VCaP (cell line): Measurements from ENCODE around the gene LRRC15.

Experiments used
- H3K27ac ChIP-seq: fragments of 450-650 bp; 2 replicates; pipeline ENCODE4 v1.5.1; 2017
- TF ChIP-seq, protein P1 (sequence below): fragments of 450-650 bp; conservative IDR thresholded peaks from 2 replicates; pipeline ENCODE4 v1.5.1; 2017; ENCODE audit warnings: mild to moderate bottlenecking, moderate library complexity

Gene LRRC15

DNA sequence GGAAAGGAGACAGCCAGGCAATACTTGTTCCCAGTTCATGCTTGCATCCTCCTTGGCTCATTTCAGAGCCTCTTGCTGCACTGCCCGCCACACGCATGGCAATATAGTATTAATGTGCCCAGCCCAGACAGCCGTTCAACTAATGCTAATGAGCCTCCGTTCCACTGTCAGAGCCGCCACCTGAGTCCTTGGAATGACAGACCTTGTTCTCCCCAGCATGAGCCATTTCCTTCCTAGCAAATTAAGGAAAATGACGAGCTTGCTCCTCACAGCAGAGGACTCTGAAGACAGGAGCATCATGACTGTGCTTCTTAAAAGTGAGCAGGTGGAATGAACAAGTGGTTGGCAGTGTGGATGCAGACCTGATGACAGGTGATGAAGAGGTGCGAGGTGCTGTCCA lies 10.8 kb upstream of the LRRC15 start:
- no peak overlapping the region for H3K27ac ChIP-seq
- TF ChIP-seq, protein P1, sequence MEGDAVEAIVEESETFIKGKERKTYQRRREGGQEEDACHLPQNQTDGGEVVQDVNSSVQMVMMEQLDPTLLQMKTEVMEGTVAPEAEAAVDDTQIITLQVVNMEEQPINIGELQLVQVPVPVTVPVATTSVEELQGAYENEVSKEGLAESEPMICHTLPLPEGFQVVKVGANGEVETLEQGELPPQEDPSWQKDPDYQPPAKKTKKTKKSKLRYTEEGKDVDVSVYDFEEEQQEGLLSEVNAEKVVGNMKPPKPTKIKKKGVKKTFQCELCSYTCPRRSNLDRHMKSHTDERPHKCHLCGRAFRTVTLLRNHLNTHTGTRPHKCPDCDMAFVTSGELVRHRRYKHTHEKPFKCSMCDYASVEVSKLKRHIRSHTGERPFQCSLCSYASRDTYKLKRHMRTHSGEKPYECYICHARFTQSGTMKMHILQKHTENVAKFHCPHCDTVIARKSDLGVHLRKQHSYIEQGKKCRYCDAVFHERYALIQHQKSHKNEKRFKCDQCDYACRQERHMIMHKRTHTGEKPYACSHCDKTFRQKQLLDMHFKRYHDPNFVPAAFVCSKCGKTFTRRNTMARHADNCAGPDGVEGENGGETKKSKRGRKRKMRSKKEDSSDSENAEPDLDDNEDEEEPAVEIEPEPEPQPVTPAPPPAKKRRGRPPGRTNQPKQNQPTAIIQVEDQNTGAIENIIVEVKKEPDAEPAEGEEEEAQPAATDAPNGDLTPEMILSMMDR, result no peak

DNA sequence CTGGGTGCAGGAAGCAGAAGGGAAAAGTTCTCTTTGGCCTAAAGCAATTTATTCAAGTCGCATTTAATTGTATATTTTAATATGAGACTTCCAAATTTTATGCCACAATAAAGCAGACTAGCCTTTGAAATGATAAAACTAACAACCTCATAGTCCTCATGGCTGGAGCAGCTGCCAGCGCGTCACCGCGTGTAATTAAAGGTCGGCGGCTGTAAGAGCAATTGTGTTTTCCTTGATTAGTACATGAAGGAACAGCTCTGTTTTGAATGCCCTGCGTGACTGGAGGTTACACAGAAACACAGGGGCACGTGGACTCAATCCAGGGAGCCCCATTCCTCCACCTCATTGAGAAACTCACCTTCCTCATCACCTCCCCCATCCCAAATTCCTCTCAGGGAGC lies 10.1 kb upstream of the LRRC15 start:
- H3K27ac ChIP-seq, result no peak overlapping the region
- TF ChIP-seq, protein P1, result no peak

DNA sequence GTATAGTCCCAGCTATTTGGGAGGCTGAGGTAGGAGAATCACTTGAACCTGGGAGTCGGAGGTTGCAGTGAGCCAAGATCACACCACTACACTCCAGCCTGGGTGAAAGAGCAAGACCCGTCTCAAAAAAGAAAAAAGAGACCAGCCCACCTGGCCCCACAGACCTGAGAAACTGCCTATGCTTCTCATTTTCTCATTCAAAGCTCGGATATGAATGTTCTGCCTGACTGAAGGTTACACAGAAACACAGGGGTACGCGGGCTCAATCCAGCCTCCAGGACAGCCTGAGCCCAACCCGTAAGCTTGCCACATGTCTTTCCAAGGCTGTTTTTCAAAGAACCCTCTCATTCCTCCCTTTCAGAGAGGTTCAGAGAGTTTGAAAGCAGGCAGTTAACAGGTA lies 9.7 kb upstream of the LRRC15 start:
- H3K27ac ChIP-seq, result no peak overlapping the region
- TF ChIP-seq, protein P1, result no peak

DNA sequence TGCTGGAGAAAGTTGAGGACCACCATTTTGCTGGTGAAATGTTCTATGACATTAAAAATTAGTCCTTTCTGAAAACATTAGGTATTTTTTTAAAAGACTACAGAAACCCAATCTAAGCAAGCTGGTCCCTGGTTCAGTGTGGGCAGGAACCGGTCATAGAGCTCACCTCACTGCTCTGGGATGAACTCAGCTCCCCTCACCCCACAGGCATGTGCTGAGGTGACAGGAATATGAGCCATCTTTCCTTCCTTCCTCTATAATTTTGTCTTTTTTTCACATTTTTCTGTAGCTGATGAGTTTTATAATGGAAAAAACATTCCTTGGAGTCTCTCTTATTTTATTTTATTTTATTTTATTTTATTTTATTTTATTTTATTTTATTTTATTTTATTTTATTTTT lies 8.2 kb upstream of the LRRC15 start:
- TF ChIP-seq, protein P1, result no peak
- H3K27ac ChIP-seq, result no peak overlapping the region

DNA sequence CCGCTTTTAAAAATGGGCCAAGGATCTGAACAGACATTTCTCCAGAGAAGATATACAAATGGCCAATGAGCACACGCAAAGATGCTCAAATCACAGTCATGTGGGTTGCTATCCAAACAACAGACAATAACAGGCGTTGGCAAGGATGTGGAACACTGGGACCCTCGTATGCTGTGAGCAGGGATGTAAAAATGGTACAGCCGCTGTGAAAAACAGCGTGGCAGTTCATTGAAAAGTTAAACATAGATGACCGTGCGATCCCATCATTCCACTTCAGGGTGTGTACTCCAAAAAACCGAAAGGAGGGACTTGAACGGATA lies 6.7 kb upstream of the LRRC15 start:
- H3K27ac ChIP-seq, result no peak overlapping the region; the same call in 1 of the 2 replicates
- TF ChIP-seq, protein P1, result no peak

DNA sequence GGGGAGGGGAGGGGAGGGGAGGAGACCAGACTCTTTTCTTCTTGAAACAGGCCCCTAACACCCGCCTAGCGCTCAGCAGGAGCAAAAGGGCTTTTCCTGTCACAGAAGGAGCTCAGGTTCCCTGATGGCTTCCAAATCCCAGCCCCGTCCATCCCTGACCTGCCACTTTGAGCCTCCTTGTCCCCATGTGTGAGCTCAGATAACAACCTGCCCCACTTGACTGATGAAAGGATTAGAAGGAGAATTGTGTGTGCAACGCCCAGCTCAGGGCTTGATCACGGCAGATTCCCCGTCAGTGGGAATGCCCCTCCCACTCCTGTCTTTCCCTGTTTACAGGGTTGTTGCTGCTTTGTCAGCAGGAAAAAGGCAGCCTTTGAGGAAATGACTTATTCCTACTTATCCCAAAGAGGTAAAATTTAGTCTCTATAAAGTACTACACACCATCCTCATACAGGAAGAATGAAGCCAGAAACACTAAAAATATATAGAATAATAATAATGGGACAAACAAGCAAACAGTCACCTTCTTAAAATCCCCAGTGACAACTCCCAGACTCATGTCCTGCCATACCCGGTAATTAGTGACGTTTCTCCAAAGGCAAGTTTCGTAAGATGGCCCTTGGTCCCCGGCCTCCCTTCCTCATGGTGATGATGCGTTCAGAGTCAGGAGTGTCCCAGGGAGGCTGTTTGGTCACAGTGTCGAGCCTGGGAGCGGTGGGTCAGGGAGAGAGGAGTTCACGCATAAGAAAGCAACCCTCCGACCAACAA lies 6.1 kb upstream of the LRRC15 start:
- no peak overlapping the region; the same call in 1 of the 2 replicates for H3K27ac ChIP-seq

DNA sequence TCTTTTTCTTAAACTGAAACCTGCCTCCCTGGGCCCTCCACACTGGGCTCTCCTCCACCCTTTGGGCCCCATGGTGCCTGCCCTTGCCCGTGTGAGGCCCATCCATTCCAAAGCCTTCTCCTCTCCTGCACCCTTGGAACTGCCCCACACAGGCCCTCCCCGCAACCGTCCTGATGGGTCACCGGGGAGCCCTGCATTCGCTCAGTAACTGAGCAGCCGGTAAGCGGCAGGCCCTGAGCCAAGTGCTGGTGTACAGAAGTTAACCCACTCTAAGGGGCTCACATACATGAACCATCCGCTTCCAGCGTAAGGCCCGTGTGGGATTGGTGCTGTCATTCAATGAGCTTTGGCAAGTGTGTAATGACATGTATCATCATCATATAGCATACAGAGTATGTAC lies 5.4 kb upstream of the LRRC15 start:
- no peak overlapping the region for H3K27ac ChIP-seq
- TF ChIP-seq, protein P1, result no peak

More for the DNA sequence above, 6.1 kb upstream of the LRRC15 start:
- TF ChIP-seq, protein P1, result no peak
